ENCODE data around the gene CYRIA.

DNA sequence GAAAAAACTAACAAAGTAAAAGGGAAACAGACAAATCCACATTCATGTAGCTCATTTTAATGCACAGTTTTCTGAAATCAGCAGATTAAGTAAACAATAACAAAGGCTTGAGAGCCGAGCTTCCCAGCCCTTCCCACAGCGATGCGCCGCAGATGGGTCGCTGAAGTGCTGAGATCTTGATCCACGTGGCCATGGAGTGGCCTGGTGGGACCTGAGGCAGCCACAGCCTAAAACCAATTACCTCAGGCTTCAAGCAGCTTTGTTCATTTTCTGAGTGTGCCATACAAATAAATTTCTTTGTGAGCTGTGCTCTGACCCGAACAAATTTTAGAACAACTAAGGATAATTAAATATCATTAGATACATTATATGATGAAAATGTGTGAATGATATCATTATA is 25.6 kb upstream of the CYRIA start:
- TF ChIP-seq, protein P1, sequence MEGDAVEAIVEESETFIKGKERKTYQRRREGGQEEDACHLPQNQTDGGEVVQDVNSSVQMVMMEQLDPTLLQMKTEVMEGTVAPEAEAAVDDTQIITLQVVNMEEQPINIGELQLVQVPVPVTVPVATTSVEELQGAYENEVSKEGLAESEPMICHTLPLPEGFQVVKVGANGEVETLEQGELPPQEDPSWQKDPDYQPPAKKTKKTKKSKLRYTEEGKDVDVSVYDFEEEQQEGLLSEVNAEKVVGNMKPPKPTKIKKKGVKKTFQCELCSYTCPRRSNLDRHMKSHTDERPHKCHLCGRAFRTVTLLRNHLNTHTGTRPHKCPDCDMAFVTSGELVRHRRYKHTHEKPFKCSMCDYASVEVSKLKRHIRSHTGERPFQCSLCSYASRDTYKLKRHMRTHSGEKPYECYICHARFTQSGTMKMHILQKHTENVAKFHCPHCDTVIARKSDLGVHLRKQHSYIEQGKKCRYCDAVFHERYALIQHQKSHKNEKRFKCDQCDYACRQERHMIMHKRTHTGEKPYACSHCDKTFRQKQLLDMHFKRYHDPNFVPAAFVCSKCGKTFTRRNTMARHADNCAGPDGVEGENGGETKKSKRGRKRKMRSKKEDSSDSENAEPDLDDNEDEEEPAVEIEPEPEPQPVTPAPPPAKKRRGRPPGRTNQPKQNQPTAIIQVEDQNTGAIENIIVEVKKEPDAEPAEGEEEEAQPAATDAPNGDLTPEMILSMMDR (IDR thresholded peaks at IDR 0.05), result no peak
- TF ChIP-seq EZH2phosphoT487 (IDR thresholded peaks at IDR 0.05), result no peak
- no peak for TF ChIP-seq EZH2 (IDR thresholded peaks at IDR 0.05)

Measured in neural progenitor cell (in vitro differentiated cells).